HG02588 (cell line): ENCODE measurements around the gene ADCY5.
"Not testable (repeated sequence)": the region's sequence is repeated elsewhere in the genome, so short reads cannot be mapped to it uniquely, and the experiment has no call there.

Experiments used
- ATAC-seq: cut with Tn5 transposase; IDR thresholded peaks from one replicate; pipeline ENCODE4 v1.9.1; 2021; ENCODE audit warnings: mild to moderate bottlenecking, moderate library complexity; ENCODE audit not compliant: unreplicated experiment

The ADCY5 gene

GRCh38 chr3:123448536-123449101, at the start of gene ADCY5:
ADCY5 (minus strand) TSS chr3:123449090; CDS start chr3:123448545, 545 bp downstream.
- no peak for ATAC-seq

GRCh38 chr3:123493912-123494311, 45.0 kb upstream of the ADCY5 start:
- no peak for ATAC-seq

- ATAC-seq = no peak
These were observed 43.2 kb upstream of the ADCY5 start for GRCh38 chr3:123491966-123492587.

- ATAC-seq = no peak
These were observed 40.6 kb upstream of the ADCY5 start for GRCh38 chr3:123489400-123490004.

- no peak for ATAC-seq
These were observed 39.9 kb upstream of the ADCY5 start for GRCh38 chr3:123488645-123489347.

- ATAC-seq = not testable (repeated sequence)
These were observed 38.2 kb upstream of the ADCY5 start for GRCh38 chr3:123487063-123487462.

- no peak for ATAC-seq
These were observed 37.6 kb upstream of the ADCY5 start for GRCh38 chr3:123486460-123486859.

GRCh38 chr3:123485551-123485950, 36.7 kb upstream of the ADCY5 start:
- no peak for ATAC-seq

GRCh38 chr3:123483146-123483545, 34.3 kb upstream of the ADCY5 start:
- no peak for ATAC-seq

GRCh38 chr3:123481722-123482457, 33.0 kb upstream of the ADCY5 start:
- no peak for ATAC-seq

- no peak for ATAC-seq
These were observed 32.2 kb upstream of the ADCY5 start for GRCh38 chr3:123481071-123481470.

GRCh38 chr3:123480428-123480827, 31.5 kb upstream of the ADCY5 start:
- no peak for ATAC-seq

- ATAC-seq = no peak
These were observed 31.0 kb upstream of the ADCY5 start for GRCh38 chr3:123479891-123480290.

- no peak for ATAC-seq
These were observed 29.4 kb upstream of the ADCY5 start for GRCh38 chr3:123478314-123478713.

- no peak for ATAC-seq
These were observed 28.3 kb upstream of the ADCY5 start for GRCh38 chr3:123476967-123477750.

GRCh38 chr3:123475786-123476185, 26.9 kb upstream of the ADCY5 start:
- ATAC-seq = no peak

- no peak for ATAC-seq
These were observed 22.2 kb upstream of the ADCY5 start for GRCh38 chr3:123471106-123471505.

- no peak for ATAC-seq
These were observed 20.6 kb upstream of the ADCY5 start for GRCh38 chr3:123469323-123469995.

GRCh38 chr3:123467046-123467445, 18.2 kb upstream of the ADCY5 start:
- ATAC-seq = no peak

GRCh38 chr3:123464211-123464610, 15.3 kb upstream of the ADCY5 start:
- ATAC-seq = no peak
